HL-60/S4 (cell line): ENCODE measurements around the gene STXBP5.

ENCODE experiments used
- in situ Hi-C: fragments of 300-500 bp; cut with MboI; formaldehyde crosslinking; loops from 2 replicates; pipeline ENCODE4 v1.14.3; 2022; ENCODE audit warnings: low sequenced_read_pairs

Gene STXBP5

DNA sequence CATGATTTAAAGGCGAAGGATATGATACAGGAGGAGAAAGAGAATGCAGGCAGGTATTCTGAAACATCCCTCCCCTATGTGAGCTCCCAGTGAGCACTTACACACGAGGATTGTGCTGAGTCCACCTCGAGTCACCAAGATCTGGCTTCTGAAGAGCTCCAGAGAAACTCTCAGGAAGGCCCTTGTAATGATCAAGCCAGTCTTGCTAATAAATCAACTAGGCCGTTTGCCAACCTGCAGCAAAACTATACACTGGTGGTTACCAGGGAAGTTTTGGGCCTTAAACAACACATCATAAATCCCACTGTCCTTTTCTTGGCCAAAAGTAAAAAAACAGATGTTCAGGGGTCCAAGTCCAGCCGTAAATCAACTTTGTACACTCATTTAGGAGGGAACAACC lies 79.2 kb downstream of the STXBP5 start:
- in situ Hi-C loops = no loop called here

DNA sequence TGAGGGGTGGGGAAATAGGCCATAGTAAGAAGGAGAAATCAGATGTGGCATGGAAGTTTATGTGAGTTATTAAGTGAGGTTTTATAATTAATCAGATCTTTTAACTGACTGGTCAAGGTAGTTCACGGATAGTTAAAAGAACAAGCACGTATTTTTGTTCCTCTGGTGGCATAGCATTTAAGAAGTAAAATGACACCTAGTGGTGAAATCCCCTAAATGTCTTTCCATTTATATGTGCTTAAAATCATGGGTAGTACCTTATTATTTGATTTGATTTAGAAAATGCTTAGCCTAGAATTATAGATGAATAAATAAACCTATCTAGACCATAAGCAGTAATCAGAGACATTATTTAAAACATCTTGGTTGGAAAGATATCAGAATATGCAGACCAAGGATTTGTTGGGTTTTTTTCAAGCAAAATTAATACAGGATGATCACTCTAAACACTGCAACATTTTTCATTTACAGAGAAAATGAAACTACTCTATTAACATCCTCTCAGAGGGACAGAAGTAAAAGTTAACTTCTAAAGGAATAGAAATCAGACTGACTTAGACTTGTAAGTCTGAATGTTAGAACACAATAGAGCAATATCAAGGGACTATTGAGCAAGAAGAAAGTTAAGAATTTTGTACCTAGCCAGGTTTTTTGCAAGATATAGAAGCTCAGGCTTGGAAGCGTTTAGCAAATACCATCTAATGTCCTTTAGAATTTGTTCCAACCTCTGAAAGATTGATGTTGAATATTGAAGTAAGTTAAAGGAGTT lies 81.1 kb downstream of the STXBP5 start:
- in situ Hi-C loops = no loop called here

DNA sequence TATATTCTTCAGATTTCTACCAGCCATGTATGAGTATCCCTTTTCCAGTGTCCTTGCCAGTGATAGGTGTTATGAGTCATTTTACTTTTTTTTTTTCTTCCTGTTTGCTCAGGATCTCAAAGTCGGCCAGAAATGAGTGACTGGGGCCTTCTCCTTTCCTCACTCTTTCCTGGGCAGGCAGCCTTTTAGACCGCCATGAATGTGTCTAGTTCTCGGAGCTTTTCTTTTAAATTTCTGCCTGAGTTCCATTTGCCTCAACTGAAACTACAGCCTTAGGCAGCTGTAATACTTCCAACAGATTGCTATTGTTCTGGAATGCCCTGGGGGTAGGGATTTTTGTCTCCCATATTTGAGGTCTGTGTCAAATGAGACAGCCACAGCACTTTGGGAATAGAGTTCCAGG lies 83.7 kb downstream of the STXBP5 start:
- in situ Hi-C loops = no loop called here

DNA sequence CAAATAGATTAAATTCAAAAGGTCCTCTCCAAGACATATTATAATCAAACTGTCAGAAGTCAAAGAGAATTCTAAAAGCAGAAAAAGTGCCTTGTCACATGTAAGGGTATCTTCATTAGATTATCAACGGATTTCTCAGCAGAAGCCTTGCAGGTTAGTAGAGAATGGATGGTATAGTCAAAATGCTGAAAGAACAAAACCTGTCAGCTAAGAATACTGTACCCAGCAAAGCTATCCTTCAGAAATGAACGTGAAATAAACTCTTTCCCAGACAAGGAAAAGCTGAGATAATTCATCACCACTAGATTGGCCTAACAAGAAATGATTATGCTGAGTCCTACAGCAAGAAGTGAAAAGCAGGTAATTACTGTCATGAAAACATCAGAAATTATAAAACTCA lies 92.9 kb downstream of the STXBP5 start:
- in situ Hi-C loops = no loop called here

DNA sequence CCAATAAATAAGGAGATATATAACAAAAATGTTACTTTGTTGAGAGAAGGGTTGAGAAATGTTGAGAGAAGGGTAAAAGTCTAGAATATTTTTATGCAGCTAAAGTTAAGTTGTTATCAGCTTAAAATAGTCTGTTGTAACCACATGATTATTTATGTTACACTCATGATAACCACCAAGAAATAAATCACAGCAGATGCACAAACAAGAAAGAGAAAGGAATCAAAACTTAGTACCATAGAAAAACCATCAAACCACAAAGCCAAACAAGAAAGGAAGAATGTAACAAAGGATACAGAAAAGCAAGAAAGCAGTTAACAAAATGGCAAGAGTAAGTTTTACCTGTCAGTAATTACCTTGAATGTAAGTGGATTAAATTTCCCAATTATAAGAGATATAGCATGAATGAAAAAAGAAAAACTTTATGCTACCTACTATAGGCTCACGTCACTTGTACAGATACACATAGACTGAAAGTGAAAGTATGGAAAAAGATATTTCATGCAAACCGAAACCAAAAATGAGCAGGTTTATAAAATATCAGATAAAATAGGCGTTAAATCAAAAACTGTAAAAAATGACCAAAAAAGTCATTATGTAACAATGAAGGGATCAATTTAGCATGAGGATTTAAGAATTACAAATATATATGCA lies 93.6 kb downstream of the STXBP5 start:
- in situ Hi-C loops = no loop called here

DNA sequence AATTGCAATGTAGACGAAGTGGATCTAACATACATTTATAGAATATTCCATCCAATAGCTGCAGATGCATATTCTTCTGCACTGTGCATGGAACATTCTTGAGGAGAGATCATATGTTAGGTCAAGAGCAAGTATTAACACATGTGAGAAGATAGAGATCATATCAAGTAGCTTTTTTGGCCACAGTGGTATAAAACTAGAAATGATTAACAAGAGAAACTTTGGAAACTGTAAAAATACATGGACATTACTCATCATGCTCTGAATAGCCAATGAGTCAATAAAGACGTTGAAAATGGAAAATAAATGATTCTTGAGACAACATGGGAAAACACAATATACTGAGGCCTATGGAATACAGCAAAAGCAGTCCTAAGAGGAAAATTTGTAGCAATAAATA lies 94.2 kb downstream of the STXBP5 start:
- in situ Hi-C loops = no loop called here

DNA sequence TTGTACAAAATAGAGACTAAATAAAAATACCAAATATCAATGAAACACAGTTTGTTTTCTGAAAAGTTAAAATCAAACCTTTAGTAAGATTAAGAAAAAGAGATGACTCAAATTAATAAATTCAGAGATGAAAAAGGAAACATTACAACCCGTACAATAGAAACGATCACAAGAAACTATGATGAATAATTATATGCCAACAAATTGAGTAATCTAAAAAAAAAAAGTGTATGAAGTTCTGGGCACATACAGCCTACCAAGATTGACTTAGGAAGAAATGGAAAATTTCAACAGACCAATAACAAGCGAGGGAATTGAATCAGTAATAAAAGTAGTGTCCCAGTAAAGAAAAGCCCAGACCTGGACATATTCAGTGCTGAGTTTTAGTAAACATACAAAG lies 94.8 kb downstream of the STXBP5 start:
- in situ Hi-C loops = no loop called here

DNA sequence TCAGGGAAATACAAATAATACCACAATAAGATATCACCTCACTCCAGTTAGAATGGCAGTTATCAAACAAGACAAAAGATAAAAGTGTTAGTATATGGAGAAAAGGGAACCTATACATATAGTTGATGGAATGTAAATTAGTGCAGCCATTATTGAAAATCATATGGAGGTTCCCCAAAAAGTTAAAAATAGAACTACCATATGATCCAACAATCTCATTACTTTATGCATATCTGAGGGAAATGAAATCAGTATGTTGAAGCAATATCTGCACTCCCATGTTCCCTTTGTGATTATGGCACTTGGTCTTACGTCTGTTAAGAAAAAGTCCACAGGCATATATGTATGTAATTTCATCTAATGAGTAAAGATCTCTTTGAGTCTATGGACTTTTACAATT lies 96.9 kb downstream of the STXBP5 start:
- in situ Hi-C loops = no loop called here

DNA sequence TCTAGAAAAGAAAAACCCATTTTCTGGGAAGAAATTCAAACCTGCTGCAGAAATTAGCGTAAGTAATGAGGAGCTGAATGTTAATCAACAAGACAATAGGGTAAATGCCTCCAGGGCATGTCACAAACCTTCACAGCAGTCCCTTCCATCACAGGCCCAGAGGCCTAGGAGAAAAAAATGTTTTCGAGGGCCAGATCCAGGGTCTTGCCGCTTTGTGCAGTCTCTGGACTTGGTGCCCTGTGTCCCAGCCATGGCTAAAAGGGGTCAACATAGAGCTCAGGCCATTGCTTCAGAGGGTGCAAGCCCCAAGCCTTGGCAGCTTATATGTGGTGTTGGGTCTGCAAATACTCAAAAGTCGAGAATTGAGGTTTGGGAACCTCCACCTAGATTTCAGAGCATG lies 99.8 kb downstream of the STXBP5 start:
- in situ Hi-C loops = no loop called here

DNA sequence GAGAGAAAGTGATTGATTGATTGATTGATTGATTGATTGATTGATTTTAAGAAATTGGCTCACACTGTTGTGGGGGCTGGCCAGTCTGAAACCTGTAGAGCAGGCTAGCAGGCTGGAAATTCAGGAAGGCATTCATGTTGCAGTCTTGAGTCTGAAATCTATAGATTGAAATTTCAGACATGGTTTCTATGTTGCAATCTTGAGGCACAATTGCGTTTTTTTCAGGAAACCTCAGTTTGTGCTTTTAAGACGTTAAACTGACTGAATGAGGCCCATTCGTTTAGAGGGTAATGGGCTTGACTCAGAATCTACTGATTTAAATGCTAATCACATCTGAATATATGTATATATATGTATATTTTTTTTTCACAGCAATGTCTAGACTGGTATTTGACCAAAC lies 106.3 kb downstream of the STXBP5 start:
- in situ Hi-C loops = no loop called here

DNA sequence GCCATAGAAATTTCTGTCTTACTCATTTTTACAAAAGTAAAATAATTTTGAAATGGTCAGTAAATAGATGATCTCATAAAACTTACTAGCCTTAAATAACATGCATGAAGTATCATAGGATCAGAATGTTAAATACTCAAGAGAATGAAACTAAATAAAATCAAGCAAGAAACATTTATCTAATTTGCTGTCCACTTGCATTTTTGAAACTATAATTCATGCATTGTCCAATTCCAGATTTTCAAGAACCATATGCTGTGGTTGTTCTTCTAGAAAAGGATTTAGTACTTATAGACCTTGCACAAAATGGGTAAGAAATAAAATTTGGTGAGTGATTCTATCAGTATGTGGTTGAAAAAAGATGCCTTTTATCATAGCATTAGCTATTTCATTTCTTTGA lies 107.0 kb downstream of the STXBP5 start:
- in situ Hi-C loops = no loop called here

DNA sequence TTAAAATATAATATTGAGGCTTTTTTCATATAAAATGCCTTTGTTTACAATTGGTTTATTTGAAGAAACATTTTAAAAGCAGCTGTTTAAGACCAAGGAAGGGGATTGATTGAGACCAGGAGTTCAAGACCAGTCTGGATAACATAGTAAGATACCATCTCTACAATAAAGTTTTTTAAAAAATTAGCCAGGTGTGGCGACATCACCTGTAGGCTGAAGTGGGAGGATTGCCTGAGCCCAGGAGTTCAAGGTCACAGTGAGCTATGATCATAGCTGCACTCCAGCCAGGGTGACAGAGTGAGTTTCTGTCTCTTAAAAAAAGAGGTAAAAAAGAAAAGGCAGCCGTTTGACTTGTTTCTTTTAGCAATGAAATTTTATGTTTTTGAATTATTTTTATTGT lies 117.0 kb downstream of the STXBP5 start:
- in situ Hi-C loops = no loop called here

DNA sequence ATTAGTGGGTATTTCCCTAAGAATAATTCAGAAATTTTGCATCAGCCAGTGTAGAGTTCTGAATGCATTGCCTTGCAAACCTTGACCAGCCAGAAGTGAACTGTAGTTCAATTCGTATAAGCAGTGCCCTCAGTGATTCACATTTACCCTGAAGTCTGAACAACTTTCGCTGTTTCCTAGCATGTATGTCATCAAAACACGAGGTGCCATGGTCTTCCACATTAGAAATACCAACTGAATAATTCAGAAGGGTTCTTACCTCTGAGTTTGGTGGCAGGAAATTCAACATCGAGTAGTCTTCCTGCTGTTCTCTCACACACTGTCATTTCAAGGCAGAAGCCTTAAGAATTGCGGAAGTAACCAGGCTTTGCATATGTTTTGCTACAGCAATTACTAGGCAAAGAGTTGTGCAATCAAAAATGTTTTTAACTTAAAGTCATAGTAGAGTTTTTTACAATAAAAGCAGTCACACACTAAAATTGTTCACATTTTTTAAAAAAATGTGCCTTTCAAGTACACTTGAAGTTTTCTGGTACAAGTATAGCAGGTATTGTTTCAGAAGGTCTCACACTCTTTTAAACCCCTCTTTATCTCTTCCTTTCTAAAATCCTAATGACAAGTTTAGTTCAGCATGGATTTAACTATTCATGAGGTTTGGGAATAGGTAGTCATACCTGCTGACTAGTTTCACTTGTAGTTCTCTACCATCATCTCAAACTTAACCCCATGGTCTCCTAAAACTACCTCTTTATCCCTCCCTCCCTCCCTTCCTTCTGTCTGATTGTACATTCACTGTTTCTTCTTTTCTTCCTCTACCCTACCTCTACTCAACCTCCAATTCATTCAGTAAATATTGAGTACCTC lies 118.3 kb downstream of the STXBP5 start:
- in situ Hi-C loops = no loop called here

DNA sequence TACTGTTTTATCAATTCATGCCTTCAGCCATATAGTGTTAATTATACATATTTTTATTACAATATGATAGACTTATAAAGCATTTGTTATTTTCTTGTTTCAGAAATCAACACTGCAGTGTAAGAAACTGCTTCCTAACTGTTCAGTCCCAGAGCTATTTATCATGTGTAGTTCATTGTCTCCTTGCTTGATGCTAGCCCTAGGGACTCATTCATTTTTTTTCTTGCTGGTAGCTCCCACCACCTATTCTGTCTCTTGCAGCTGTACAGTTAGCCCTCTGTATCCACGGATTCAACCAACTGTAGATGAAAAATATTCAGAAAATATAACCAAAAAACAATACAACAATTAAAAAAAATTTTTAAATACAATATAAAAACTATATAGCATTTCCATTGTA lies 121.3 kb downstream of the STXBP5 start:
- in situ Hi-C loops = no loop called here

DNA sequence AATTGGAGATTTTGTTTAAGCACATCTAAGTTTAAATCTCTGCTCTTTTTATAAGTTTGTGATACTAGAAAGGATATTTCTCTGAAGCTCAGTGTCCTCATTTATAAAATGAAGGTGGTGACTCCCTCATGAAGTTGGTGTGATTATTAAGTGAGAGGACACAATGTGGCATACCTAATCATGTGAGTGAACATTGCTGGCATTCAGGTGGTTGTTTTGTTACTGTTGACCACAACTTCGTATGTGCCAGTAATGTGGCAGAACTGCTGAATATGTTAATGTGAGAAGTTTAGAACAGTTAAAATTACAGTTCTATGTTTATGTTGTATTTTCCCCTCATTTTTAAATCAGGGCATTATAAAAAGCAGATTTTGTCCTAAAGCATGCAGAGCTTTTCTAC lies 127.2 kb downstream of the STXBP5 start:
- in situ Hi-C loops = no loop called here

DNA sequence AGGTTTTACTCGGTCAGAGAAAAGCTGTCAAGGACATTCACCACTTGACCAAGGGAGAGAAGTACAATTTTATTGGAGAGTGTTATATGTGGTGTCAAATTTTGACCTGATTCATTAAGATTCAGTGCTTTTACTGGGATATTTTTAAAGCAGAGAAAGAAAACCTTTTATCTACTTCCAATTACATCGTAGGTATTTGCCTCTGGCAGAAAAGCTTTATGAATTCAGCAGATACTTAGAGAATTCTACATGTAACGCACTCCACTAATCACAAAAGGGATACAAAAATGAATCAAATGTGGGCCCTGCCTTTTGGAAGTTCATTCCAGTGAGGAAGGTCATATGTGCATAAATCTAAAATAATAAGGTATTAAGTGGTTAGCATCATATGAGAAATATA lies 133.7 kb downstream of the STXBP5 start:
- in situ Hi-C loops = no loop called here

DNA sequence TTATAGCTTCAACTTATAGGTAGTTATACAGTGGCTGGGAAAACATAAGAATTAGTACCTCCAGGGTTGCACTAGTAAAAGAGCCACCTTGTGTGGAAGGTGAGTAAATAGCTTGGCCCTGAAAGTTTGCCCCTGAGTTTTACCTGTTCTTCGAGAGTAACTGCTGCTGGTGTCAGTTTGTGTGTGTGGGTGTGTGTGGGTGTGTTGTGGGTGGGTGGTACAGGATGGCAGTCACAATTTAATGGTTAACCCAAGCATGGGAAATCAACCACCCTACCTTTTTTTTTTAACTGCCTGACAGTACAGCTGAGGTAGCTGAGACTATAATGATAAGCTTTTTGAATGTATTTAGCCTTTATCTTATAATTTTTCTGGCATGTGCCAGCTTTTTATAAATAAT lies 137.3 kb downstream of the STXBP5 start:
- in situ Hi-C loops = no loop called here

DNA sequence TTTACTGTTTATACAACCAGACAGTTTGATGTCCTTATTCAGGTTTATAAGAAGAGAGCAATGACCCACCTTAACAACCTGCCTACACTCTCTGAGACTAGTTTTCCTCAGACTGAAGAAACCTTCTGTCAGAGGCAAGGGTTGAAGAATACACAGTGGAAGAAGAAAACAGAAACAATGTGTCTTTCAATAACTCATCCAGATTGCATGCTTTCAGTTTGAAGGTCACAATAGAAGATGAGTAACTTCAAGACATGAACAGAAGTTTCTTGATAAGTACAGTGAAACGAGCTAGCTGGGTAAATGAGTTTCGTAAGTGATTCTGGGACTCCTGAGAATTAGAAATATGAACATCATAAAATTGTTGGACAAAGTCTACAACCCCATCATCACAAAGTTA lies 141.7 kb downstream of the STXBP5 start:
- in situ Hi-C loops = no loop called here

DNA sequence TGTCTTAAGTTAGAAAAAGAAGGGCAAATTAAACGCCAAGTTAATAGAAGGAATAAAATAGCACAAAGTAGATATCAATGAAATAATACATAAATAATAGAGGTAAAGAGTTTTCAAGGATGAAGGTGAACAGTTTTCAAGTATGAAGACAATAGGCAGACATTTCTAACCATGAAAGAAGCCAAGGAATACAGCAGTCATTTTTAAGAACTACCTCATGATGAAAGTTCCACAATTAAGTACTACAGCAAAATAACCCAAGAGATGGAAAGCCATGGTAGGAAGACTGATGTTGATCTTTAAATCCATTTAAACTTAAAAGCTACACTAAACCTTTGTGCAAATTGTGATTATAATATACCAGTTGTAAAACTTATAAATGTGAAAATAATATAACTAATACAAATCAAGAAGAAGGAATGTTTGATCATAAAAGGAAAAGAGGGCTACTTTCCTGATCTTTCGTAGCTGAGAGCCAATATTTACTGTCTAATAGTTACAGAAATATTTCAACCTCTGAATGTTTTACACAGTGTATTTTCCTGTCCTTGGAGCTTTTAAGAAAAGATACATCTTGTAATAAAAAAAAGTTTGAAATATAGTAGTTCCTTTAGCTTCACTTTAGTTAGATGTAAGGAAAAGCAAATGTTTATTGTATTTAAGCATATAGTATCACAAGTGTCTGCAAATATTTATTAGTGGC lies 143.1 kb downstream of the STXBP5 start:
- in situ Hi-C loops = no loop called here

DNA sequence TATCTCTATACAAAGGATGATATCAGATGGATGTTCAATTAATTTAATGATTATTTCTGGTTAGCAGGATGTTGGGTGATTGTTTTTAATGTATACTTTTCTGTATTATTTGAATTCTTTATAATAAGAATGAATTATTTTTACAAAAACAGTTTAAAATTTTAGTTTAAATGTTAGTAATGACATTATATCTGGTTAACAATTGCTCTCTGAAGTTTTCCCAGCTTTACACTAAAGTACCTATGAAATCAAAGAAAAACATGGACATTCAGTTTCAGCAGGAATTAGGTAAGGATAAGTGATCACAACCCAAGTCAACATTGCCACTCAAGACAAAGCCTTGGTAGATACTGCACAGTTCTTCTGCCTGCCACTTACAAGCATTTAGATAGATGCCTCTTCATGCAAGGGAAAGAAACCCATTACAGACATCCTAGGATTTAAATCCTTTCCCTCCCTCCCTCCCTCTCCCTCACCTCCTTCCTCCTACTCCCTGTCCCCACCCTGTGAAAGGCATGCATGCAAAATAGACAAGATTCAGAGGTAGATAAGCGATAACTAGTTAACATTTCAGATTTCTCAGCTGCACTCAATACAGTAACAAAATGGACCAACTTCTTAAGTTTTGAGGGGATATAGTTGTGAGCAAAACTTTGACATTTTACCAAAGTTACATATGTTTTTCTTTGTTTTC lies 143.8 kb downstream of the STXBP5 start:
- in situ Hi-C loops = no loop called here
